RPMI7951 (cell line): ENCODE results near the gene MED20. TPM values are rescaled to one million over a fixed set of nuclear protein-coding genes. Genes with fewer than 3 reads are reported as not detected.

ENCODE experiments used
- total RNA-seq: library from RNA; depleted of rRNA; stranded (reverse); fragments of >200 nt; shearing (Covaris generic); gene quantifications from 2 replicates; pipeline ENCODE4 v1.2.3, GENCODE V29; 2014; rRNA removed

MED20 gene
- total RNA-seq, 1 experiment from 2014 or later: 24.2 TPM

Other genes starting within 250 kb of the MED20 start
- gene TFEB, start 185.5 kb downstream of the MED20 start, total RNA-seq: 11.7 and 11.8 TPM in 2 replicates
- not detected in 2 replicates for gene PGC, start 173.7 kb downstream of the MED20 start, total RNA-seq
- gene FRS3, start 141.2 kb downstream of the MED20 start, total RNA-seq: 1.2 and 2.3 TPM in 2 replicates
- 0.12 and 0.88 TPM in 2 replicates for gene PRICKLE4, start 140.4 kb downstream of the MED20 start, total RNA-seq
- 228 and 261 TPM in 2 replicates for gene TOMM6, start 133.4 kb downstream of the MED20 start, total RNA-seq
- 0.60 and 1.3 TPM in 2 replicates for gene USP49, start 25.8 kb downstream of the MED20 start, total RNA-seq
- 17.6 and 22.3 TPM in 2 replicates for gene BYSL, start 360 bp upstream of the MED20 start, total RNA-seq
- 36.5 and 47.7 TPM in 2 replicates for gene CCND3, start 20.7 kb upstream of the MED20 start, total RNA-seq
- 22.6 and 29.1 TPM in 2 replicates for gene TAF8, start 129.4 kb upstream of the MED20 start, total RNA-seq
- gene C6orf132, start 221.5 kb upstream of the MED20 start, total RNA-seq: not detected in 2 replicates